ENCODE measurements around the gene EED. TPM values are rescaled to one million over a fixed set of nuclear protein-coding genes. Genes with fewer than 3 reads are reported as not detected.
"Not testable (repeated sequence)": the region's sequence is repeated elsewhere in the genome, so short reads cannot be mapped to it uniquely, and the experiment has no call there.

EED gene
- total RNA-seq, 1 experiment from 2014 or later: 68.3 TPM

GRCh38 chr11:86288776-86289507 lies 44.4 kb downstream of the EED start:
- ChIA-PET POLR2A (no interaction called here), CTCF (interaction anchor here (0.7 kb wide), 1 partner anchor 70 kb away, joined by 3 read pairs; no protein-coding TSS in a partner anchor)
- Histone ChIP-seq H3K36me3 (ENCODE audit: control insufficient read depth, insufficient read depth, low read length) (no peaks in the 10 kb centered on the region), H3K4me1 (0 out of 2 replicates have a peak, but pooled peaks cover 4% of the 10 kb centered on the region), H3K4me3 (ENCODE audit: low read depth, low read length) (no peak overlapping the region), H3K9me3 (no peaks in the 10 kb centered on the region), H3K27me3 (replicated peaks; ENCODE audit: control insufficient read depth, insufficient read depth, low read length) (no peaks in the 10 kb centered on the region)
- H3K9me3 Mint-ChIP-seq (ENCODE audit: unreplicated experiment): no peaks in the 10 kb centered on the region
- peaks cover 24% of the 10 kb centered on the region for H3K36me3 Mint-ChIP-seq (ENCODE audit: insufficient read depth, unreplicated experiment)
- no peak for DNase-seq
- BruUV-seq (replicated peaks): no TSS peak
- H3K4me3 Mint-ChIP-seq (ENCODE audit: unreplicated experiment): no peak overlapping the region
- no peak overlapping the region for H3K27ac Mint-ChIP-seq (ENCODE audit: unreplicated experiment)
- H3K4me1 Mint-ChIP-seq (ENCODE audit: low read depth, unreplicated experiment): no peaks in the 10 kb centered on the region
- no peaks in the 10 kb centered on the region for H3K27me3 Mint-ChIP-seq (ENCODE audit: insufficient read depth, unreplicated experiment)
- intact Hi-C loops (cut with micrococcal nuclease; ENCODE audit: unreplicated experiment): no loop called here
- no peak for TF ChIP-seq CTCF (IDR thresholded peaks at IDR 0.05; ENCODE audit: insufficient read depth in 1 of 2, low read depth in 1 of 2, low read length in 1 of 2, severe bottlenecking in 1 of 2, unreplicated experiment in 1 of 2)

GRCh38 chr11:86289508-86290280 lies 45.1 kb downstream of the EED start:
- H3K4me1 Mint-ChIP-seq (ENCODE audit: low read depth, unreplicated experiment); H3K9me3 ChIP-seq; H3K9me3 Mint-ChIP-seq (ENCODE audit: unreplicated experiment); H3K27me3 ChIP-seq (replicated peaks; ENCODE audit: control insufficient read depth, insufficient read depth, low read length); H3K36me3 ChIP-seq (ENCODE audit: control insufficient read depth, insufficient read depth, low read length); POLR2A ChIA-PET; BruUV-seq (replicated peaks); H3K4me3 ChIP-seq (ENCODE audit: low read depth, low read length); H3K4me1 ChIP-seq; DNase-seq; H3K4me3 Mint-ChIP-seq (ENCODE audit: unreplicated experiment); H3K27ac Mint-ChIP-seq (ENCODE audit: unreplicated experiment); H3K27me3 Mint-ChIP-seq (ENCODE audit: insufficient read depth, unreplicated experiment): not testable (repeated sequence)
- peaks cover 24% of the 10 kb centered on the region for H3K36me3 Mint-ChIP-seq (ENCODE audit: insufficient read depth, unreplicated experiment)
- intact Hi-C loops (cut with micrococcal nuclease; ENCODE audit: unreplicated experiment): loop anchor here (2.0 kb wide), 1 partner anchor 247 kb away; no protein-coding TSS in a partner anchor
- CTCF ChIA-PET: interaction anchor here (0.7 kb wide), 1 partner anchor 71 kb away, joined by 3 read pairs; no protein-coding TSS in a partner anchor

GRCh38 chr11:86291466-86292262 lies 47.1 kb downstream of the EED start:
- CTCF ChIA-PET: interaction anchor here (0.6 to 0.9 kb wide), 4 partner anchors 10 to 437 kb away, joined by 3 to 4 read pairs (median 3); partner anchors contain the start of gene CCDC83
- POLR2A ChIA-PET: interaction anchor here (0.7 kb wide), 1 partner anchor 437 kb away, joined by 3 read pairs; the partner anchor contains the start of gene CCDC83

More at GRCh38 chr11:86291466-86292262, 47.1 kb downstream of the EED start:
- Histone ChIP-seq H3K36me3 (ENCODE audit: control insufficient read depth, insufficient read depth, low read length) (no peaks in the 10 kb centered on the region), H3K27me3 (replicated peaks; ENCODE audit: control insufficient read depth, insufficient read depth, low read length) (no peaks in the 10 kb centered on the region), H3K4me1 (0 out of 2 replicates have a peak, but pooled peaks cover 4% of the 10 kb centered on the region), H3K4me3 (ENCODE audit: low read depth, low read length) (no peak overlapping the region), H3K9me3 (no peaks in the 10 kb centered on the region)
- Mint-ChIP-seq H3K9me3 (ENCODE audit: unreplicated experiment) (no peaks in the 10 kb centered on the region), H3K36me3 (ENCODE audit: insufficient read depth, unreplicated experiment) (peaks cover 21% of the 10 kb centered on the region), H3K27ac (ENCODE audit: unreplicated experiment) (no peak overlapping the region), H3K4me1 (ENCODE audit: low read depth, unreplicated experiment) (no peaks in the 10 kb centered on the region), H3K27me3 (ENCODE audit: insufficient read depth, unreplicated experiment) (no peaks in the 10 kb centered on the region), H3K4me3 (ENCODE audit: unreplicated experiment) (no peak overlapping the region)
- TF ChIP-seq CTCF (IDR thresholded peaks at IDR 0.05; ENCODE audit: insufficient read depth in 1 of 2, low read depth in 1 of 2, low read length in 1 of 2, severe bottlenecking in 1 of 2, unreplicated experiment in 1 of 2): peak; percentile 92 to 98
- no TSS peak for BruUV-seq (replicated peaks)
- intact Hi-C loops (cut with micrococcal nuclease; ENCODE audit: unreplicated experiment): loop anchor here (1.0 to 2.0 kb wide), 6 partner anchors 46 to 696 kb away; partner anchors contain the start of gene CCDC83
- DNase-seq: peak; percentile 63 to 82
